LNCaP clone FGC (cell line): Measurements from ENCODE around the gene GABRD.
"Not testable (repeated sequence)": the region's sequence is repeated elsewhere in the genome, so short reads cannot be mapped to it uniquely, and the experiment has no call there.

ENCODE experiments used
- DNase-seq: peaks from one replicate; pipeline ENCODE4 v3.0.0-alpha.2; 2011; ENCODE audit warnings: low read depth
- H3K4me3 ChIP-seq: 2 replicates; pipeline ENCODE4 v1.5.1; 2011; ENCODE audit warnings: mild to moderate bottlenecking, low read depth, low read length, control low read depth
- CTCF ChIP-seq: IDR thresholded peaks from 2 replicates; pipeline ENCODE4 v1.5.1; 2012; ENCODE audit warnings: mild to moderate bottlenecking; ENCODE audit not compliant: control insufficient read depth, insufficient read depth; ENCODE audit errors: extremely low read depth

GABRD gene

GRCh38 chr1:1980467-1981141 is 38.5 kb upstream of the GABRD start:
- DNase-seq = no peak
- H3K4me3 ChIP-seq = no peak overlapping the region
- no peak for TF ChIP-seq CTCF

GRCh38 chr1:1981142-1981500 is 38.0 kb upstream of the GABRD start:
- no peak for TF ChIP-seq CTCF
- DNase-seq = no peak
- H3K4me3 ChIP-seq = no peak overlapping the region

- H3K4me3 ChIP-seq, DNase-seq: not testable (repeated sequence)
These were observed 37.4 kb upstream of the GABRD start for GRCh38 chr1:1981631-1982327.

- TF ChIP-seq CTCF = no peak
- no peak overlapping the region for H3K4me3 ChIP-seq
- no peak for DNase-seq
These were observed 36.5 kb upstream of the GABRD start for GRCh38 chr1:1982379-1983232.

- TF ChIP-seq CTCF = no peak
- no peak overlapping the region for H3K4me3 ChIP-seq
- no peak for DNase-seq
These were observed 34.5 kb upstream of the GABRD start for GRCh38 chr1:1984560-1985070.

GRCh38 chr1:1985375-1986050 is 33.6 kb upstream of the GABRD start:
- no peak for TF ChIP-seq CTCF
- no peak for DNase-seq
- H3K4me3 ChIP-seq = no peak overlapping the region
